GM23248 (cell line): ENCODE measurements around the gene C2orf72. TPM values are rescaled to one million over a fixed set of nuclear protein-coding genes. Genes with fewer than 3 reads are reported as not detected.
A peak's percentile ranks its signal among the peaks of the same experiment; 100 is the strongest.

ENCODE experiments used
- DNase-seq: peaks from one replicate; pipeline ENCODE4 v3.0.0-alpha.2; 2015
- H2AFZ ChIP-seq: fragments of 200-600 bp; sonication (generic); 2 replicates; pipeline ENCODE4 v1.6.1; 2016; ENCODE audit warnings: antibody characterized with exemption
- H3F3A ChIP-seq: fragments of 200-600 bp; sonication (generic); 2 replicates; pipeline ENCODE4 v1.6.1; 2016; ENCODE audit warnings: mild to moderate bottlenecking, antibody characterized with exemption, mixed run types; ENCODE audit not compliant: insufficient read depth
- H3K27ac ChIP-seq: fragments of 200-600 bp; sonication (generic); 2 replicates; pipeline ENCODE4 v1.5.1; 2016; ENCODE audit warnings: mild to moderate bottlenecking
- H3K27me3 ChIP-seq: fragments of 200-600 bp; sonication (generic); replicated peaks from 2 replicates; pipeline ENCODE4 v1.6.1; 2016; ENCODE audit warnings: mild to moderate bottlenecking; ENCODE audit not compliant: insufficient read depth
- H3K36me3 ChIP-seq: fragments of 200-600 bp; sonication (generic); 2 replicates; pipeline ENCODE4 v1.6.1; 2016; ENCODE audit warnings: low read depth, mild to moderate bottlenecking
- H3K4me1 ChIP-seq: fragments of 200-600 bp; sonication (generic); 2 replicates; pipeline ENCODE4 v1.6.1; 2016; ENCODE audit warnings: mild to moderate bottlenecking; ENCODE audit not compliant: insufficient read depth
- H3K4me2 ChIP-seq: fragments of 200-600 bp; sonication (generic); one replicate; pipeline ENCODE4 v1.6.1; 2016; ENCODE audit warnings: mild to moderate bottlenecking; ENCODE audit not compliant: unreplicated experiment
- H3K4me3 ChIP-seq: fragments of 200-600 bp; sonication (generic); 2 replicates; pipeline ENCODE4 v1.5.1; 2016; ENCODE audit warnings: mild to moderate bottlenecking
- H3K79me2 ChIP-seq: fragments of 200-600 bp; sonication (generic); 2 replicates; pipeline ENCODE4 v1.6.1; 2016; ENCODE audit warnings: mild to moderate bottlenecking; ENCODE audit not compliant: insufficient read depth
- H3K9ac ChIP-seq: fragments of 200-600 bp; sonication (generic); 2 replicates; pipeline ENCODE4 v1.6.1; 2016; ENCODE audit warnings: mild to moderate bottlenecking
- H3K9me2 ChIP-seq: fragments of 200-600 bp; sonication (generic); 2 replicates; pipeline ENCODE4 v1.6.1; 2016; ENCODE audit warnings: mixed run types, mild to moderate bottlenecking, moderate library complexity; ENCODE audit not compliant: insufficient read depth
- H3K9me3 ChIP-seq: fragments of 200-600 bp; sonication (generic); one replicate; pipeline ENCODE4 v1.6.1; 2017; ENCODE audit warnings: low read depth
- H4K20me1 ChIP-seq: fragments of 200-600 bp; sonication (generic); 2 replicates; pipeline ENCODE4 v1.6.0; 2016; ENCODE audit not compliant: insufficient read depth
- EZH2 ChIP-seq: fragments of 200-600 bp; sonication (generic); IDR thresholded peaks from 2 replicates; pipeline ENCODE4 v1.6.1; 2018; ENCODE audit warnings: antibody characterized with exemption, mild to moderate bottlenecking; ENCODE audit not compliant: insufficient read depth, poor library complexity, severe bottlenecking
- EZH2phosphoT487 ChIP-seq: fragments of 200-600 bp; sonication (generic); IDR thresholded peaks from 2 replicates; pipeline ENCODE4 v1.6.1; 2018; ENCODE audit warnings: antibody characterized with exemption, moderate library complexity, mild to moderate bottlenecking, low read depth; ENCODE audit not compliant: insufficient read depth
- WGBS, 2 experiments: methylation state at CpG; one replicate each; pipeline ENCODE4 v1.1.6; 2015 to 2017; ENCODE audit warnings: low lambda C conversion rate in 2 of 2, low coverage in 1 of 2; ENCODE audit errors: missing lambda C conversion rate in 2 of 2; 5-methylcytosine and 5-hydroxymethylcytosine counted together
- in situ Hi-C: fragments of 300-500 bp; cut with MboI; formaldehyde crosslinking; loops from 2 replicates; pipeline ENCODE4 v1.15.0; 2020
- polyA plus RNA-seq: library from polyadenylated mRNA; unstranded; fragments of >200 nt; fragmentation: Nextera tagmentation; extraction: Ambion mirVana; gene quantifications from 2 replicates; pipeline ENCODE4 v1.2.1, GENCODE V29; 2016
- total RNA-seq: library from RNA; depleted of rRNA; stranded (reverse); fragments of >200 nt; shearing (Covaris generic); gene quantifications from 2 replicates; pipeline ENCODE4 v1.2.3, GENCODE V29; 2014

The C2orf72 gene
- total and polyA plus RNA-seq, 2 experiments from 2014 or later = 0.11 TPM; not detected in 1

- DNase-seq = peak; percentile 91
- H3F3A ChIP-seq = no peaks in the 10 kb centered on the region
- H4K20me1 ChIP-seq = 0 out of 2 replicates have a peak, but pooled peaks cover 20% of the 10 kb centered on the region
- H3K9me2 ChIP-seq = no peaks in the 10 kb centered on the region
- peak within 1 kb of the TSS; percentile 90 for H3K4me2 ChIP-seq
- 0 out of 2 replicates have a peak, but pooled peaks cover 3% of the 10 kb centered on the region for H3K36me3 ChIP-seq
- no peaks in the 10 kb centered on the region for H3K9me3 ChIP-seq
- H3K79me2 ChIP-seq = peaks cover 50% of the 10 kb centered on the region
- no peak for TF ChIP-seq EZH2phosphoT487
- no peak for TF ChIP-seq EZH2
- WGBS, 2 experiments = 0% methylated on average over 39 to 67 of the region's 73 CpGs
- H2AFZ ChIP-seq = peak within 1 kb of the TSS; percentile 76
- peak within 1 kb of the TSS; percentile 79 for H3K27ac ChIP-seq
- H3K27me3 ChIP-seq = no peaks in the 10 kb centered on the region
- H3K4me1 ChIP-seq = peaks cover 27% of the 10 kb centered on the region
- H3K4me3 ChIP-seq = peak within 1 kb of the TSS; percentile 89
- in situ Hi-C loops = no loop called here
- H3K9ac ChIP-seq = peak within 1 kb of the TSS; percentile 98
These were observed 19.4 kb downstream of the C2orf72 start, which contains the start of gene PSMD1 for GRCh38 chr2:231056453-231057416. Gene PSMD1, plus strand, starts transcription at chr2:231056867. Its CDS starts 159 bp downstream, at chr2:231057026.

DNA sequence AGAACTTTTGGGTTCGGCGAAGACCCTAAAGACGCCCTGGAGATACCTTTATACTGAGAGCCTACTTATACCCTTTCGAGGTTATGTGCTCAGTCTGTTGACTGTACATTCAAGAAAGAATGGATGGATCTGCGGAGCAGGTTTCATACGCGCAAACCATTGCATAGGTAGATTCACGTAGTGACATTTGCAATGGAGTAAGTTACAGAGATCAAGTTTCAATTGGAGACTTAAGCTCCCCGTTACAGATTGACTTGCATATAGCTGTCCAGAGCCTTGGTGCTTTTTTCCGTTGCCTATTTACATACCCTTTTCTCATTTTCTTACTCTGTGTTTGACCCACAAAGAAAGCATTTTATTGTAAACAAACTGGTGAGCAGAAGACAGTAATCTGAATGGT, 20.3 kb downstream of the C2orf72 start:
- Histone ChIP-seq H4K20me1 (0 out of 2 replicates have a peak, but pooled peaks cover 20% of the 10 kb centered on the region), H3K9me2 (no peaks in the 10 kb centered on the region), H3K9ac (peak overlapping the region; percentile 98), H3K4me1 (peaks cover 27% of the 10 kb centered on the region), H3K4me2 (peak overlapping the region; percentile 90), H3K27ac (peak overlapping the region; percentile 79), H3K4me3 (peak overlapping the region; percentile 89), H2AFZ (peak overlapping the region; percentile 76; the same call in 1 of the 2 replicates), H3K36me3 (peaks cover 11% of the 10 kb centered on the region), H3F3A (no peaks in the 10 kb centered on the region), H3K79me2 (peaks cover 59% of the 10 kb centered on the region), H3K9me3 (no peaks in the 10 kb centered on the region), H3K27me3 (no peaks in the 10 kb centered on the region)
- 11 to 17% methylated on average over 10 of the region's 10 CpGs for WGBS, 2 experiments
- in situ Hi-C loops = no loop called here
- TF ChIP-seq EZH2phosphoT487 (no peak), EZH2 (no peak)
- DNase-seq = peak; percentile 64

DNA sequence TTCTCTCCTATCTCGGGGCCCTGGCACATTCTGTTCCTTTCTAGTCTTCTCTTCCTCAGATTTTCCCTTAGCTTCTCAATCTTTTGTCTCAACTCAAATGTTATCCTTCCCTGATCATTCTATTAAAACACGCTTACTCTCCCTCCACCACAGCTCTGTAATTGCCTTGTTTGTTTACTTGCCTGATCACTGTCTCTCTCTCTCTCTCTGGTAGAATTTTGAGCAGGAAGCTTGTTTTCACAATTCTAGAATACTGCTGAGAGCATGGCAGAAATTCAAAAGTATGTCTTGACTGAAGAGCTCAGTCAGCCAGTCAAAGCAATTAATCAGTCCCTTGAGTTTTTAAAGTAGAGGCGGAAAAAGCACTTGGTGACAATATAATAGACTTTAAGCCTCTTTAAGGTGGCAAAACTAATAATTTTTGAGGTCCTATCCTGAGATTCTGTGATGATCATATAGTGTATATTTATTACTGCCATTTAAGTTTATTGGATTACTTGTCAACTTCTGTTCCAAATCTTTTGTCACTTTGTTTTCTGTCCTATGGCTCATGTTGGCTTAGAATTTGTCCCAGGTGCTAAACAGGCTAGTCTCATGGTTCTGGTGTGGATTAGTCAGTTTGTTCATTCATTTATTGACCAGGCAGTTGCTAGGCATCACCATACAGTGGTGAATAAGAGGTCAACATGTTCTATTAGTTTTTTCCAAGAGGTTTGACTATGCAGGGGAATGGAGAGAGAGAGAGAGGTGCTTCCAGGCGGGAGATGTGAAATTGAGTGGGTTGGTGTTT, 21.6 kb downstream of the C2orf72 start:
- in situ Hi-C loops = no loop called here
- Histone ChIP-seq H3K4me3 (peak overlapping the region; percentile 89), H3K4me2 (peak overlapping the region; percentile 90), H4K20me1 (0 out of 2 replicates have a peak, but pooled peaks cover 20% of the 10 kb centered on the region), H3F3A (no peaks in the 10 kb centered on the region), H3K9me2 (no peaks in the 10 kb centered on the region), H3K36me3 (peaks cover 25% of the 10 kb centered on the region), H3K4me1 (peaks cover 27% of the 10 kb centered on the region), H3K79me2 (peaks cover 72% of the 10 kb centered on the region), H3K9me3 (no peaks in the 10 kb centered on the region), H3K9ac (peak overlapping the region; percentile 98), H3K27me3 (no peaks in the 10 kb centered on the region), H2AFZ (no peak overlapping the region), H3K27ac (peak overlapping the region; percentile 29)
- TF ChIP-seq EZH2phosphoT487 (no peak), EZH2 (no peak)
- WGBS, 2 experiments = 87 to 89% methylated on average over 4 of the region's 4 CpGs
- peak; percentile 71 for DNase-seq

DNA sequence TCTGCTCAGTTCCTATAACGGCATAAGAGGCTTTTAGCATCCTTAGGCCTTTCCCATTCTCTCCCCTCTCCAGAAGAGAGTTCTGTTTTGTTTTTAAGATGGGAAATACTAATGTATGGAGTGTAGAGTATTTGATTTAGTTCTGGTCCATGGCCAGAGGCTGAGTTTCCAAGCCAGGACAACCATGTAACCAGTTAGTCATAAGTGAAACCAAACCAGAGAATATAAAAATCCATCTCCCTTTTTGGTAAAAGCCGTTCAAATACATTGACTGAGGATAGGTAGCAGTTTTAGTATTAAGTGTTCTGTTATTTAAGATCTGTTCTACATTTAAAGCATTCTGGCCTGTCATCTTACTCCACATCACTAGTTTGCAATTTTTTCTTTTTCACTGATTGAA, 22.4 kb downstream of the C2orf72 start:
- Histone ChIP-seq H3K36me3 (peaks cover 33% of the 10 kb centered on the region), H3K9me3 (no peaks in the 10 kb centered on the region), H4K20me1 (0 out of 2 replicates have a peak, but pooled peaks cover 20% of the 10 kb centered on the region), H3K79me2 (peaks cover 80% of the 10 kb centered on the region), H3K27ac (peak overlapping the region; percentile 29), H3K9ac (no peak overlapping the region), H3K9me2 (no peaks in the 10 kb centered on the region), H3K27me3 (no peaks in the 10 kb centered on the region), H2AFZ (no peak overlapping the region), H3K4me2 (peak overlapping the region; percentile 13), H3F3A (no peaks in the 10 kb centered on the region), H3K4me1 (peaks cover 27% of the 10 kb centered on the region), H3K4me3 (0 out of 2 replicates have a peak overlapping the region, but pooled peaks have one; percentile 89)
- 98 to 100% methylated on average over 2 of the region's 2 CpGs for WGBS, 2 experiments
- DNase-seq = peak; percentile 49
- no peak for TF ChIP-seq EZH2
- no peak for TF ChIP-seq EZH2phosphoT487
- in situ Hi-C loops = no loop called here
